Measurements from ENCODE around the gene SAA4.
"Not testable (repeated sequence)": the region's sequence is repeated elsewhere in the genome, so short reads cannot be mapped to it uniquely, and the experiment has no call there.

SAA4 gene

DNA sequence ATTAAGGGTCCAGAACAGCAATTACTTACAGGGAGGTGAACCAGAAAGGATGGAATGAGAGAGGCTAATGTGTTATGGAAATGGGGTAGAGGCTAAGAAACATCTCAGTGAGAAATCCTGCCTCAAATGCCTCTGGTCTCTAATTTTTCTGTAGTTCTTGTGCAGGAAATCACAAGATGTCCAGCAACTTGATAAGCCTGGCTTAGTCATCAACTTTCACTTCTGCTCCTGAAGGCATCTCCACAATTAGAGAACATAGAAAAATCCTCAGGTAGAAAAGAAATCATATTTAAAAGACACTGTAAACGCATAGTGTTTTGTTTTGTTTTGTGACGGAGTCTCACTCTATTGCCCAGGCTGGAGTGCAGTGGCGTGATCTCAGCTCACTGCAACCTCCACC, 45.2 kb downstream of the SAA4 start:
- peaks cover 11% of the 10 kb centered on the region for H3K27me3 ChIP-seq (ENCODE audit: low read depth)
- in situ Hi-C loops (cut with MboI; ENCODE audit: low sequenced_read_pairs): no loop called here
- no peaks in the 10 kb centered on the region for H3K36me3 ChIP-seq (replicated peaks)
- no peaks in the 10 kb centered on the region for H3K9me3 ChIP-seq
- no peak overlapping the region for H3K4me3 ChIP-seq
- no peaks in the 10 kb centered on the region for H3K4me1 ChIP-seq
- no peak for DNase-seq (ENCODE audit: low spot score in 2 of 2)

DNA sequence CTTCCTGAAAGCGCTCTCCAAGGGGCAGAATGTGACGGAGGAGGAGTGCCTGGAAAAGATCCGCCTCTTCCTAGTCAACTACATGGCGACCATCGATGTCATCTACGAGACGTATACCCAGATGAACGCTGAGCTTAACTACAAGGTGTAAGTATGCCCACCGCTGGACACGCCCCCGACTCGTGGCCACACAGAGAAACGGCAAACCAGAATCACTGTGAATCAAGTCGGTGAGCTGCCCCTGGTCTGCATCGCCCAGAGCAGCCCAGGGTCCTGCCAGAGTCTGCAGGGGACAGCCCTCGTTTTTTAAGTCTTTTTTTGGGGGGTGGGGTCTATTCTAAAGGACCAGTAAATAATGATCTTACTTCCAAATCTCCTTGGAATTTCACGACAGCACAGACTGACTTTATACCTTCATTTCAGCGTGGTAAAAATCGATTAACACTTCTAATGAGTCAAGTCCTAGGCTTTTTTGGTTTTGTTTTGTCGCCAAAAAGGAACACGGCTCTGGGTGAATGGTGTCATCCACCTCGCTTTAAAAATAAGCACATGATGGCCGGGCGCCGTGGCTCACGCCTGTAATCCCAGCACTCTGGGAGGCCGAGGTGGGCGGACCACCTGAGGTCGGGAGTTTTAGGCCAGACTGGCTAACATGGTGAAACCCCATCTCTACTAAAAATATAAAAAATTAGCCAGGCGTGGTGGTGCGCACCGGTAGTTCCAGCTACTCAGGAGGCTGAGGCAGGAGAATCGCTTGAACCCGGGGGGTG, 46.9 kb downstream of the SAA4 start:
- H3K27me3 ChIP-seq (ENCODE audit: low read depth): peaks cover 16% of the 10 kb centered on the region
- H3K9me3 ChIP-seq; H3K4me3 ChIP-seq; DNase-seq (ENCODE audit: low spot score in 2 of 2); in situ Hi-C loops (cut with MboI; ENCODE audit: low sequenced_read_pairs); H3K4me1 ChIP-seq; H3K36me3 ChIP-seq (replicated peaks): not testable (repeated sequence)

DNA sequence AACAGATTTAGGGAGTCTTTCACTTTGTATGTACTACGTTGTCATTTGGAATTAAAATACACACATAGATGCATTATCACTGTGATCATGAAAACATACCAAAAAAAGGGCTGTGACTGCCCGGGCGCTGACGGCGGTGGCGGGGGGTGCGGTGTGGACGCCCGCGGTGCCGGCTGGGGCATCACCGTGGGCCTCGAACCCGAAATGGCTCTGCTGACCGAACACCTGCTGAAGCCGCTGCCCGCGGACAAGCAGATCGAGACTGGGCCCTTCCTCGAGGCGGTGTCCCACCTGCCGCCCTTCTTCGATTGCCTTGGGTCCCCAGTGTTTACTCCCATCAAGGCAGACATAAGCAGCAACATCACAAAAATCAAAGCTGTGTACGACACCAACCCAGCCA, 47.8 kb downstream of the SAA4 start:
- no peak overlapping the region for H3K4me3 ChIP-seq
- in situ Hi-C loops (cut with MboI; ENCODE audit: low sequenced_read_pairs): no loop called here

More for the DNA sequence above, 47.8 kb downstream of the SAA4 start:
- DNase-seq (ENCODE audit: low spot score in 2 of 2): no peak
- H3K36me3 ChIP-seq (replicated peaks): no peaks in the 10 kb centered on the region
- H3K27me3 ChIP-seq (ENCODE audit: low read depth): peaks cover 19% of the 10 kb centered on the region
- no peaks in the 10 kb centered on the region for H3K4me1 ChIP-seq
- no peaks in the 10 kb centered on the region for H3K9me3 ChIP-seq

Measured in HAP-1 (cell line).